K562 (cell line): Measurements from ENCODE around the gene RPS6KL1. TPM values are rescaled to one million over a fixed set of nuclear protein-coding genes. Genes with fewer than 3 reads are reported as not detected.

Experiments
- ATAC-seq: fragments of 200-7000 bp; cut with Tn5 transposase; 3 replicates; pipeline ENCODE4 v1.9.1; 2020; ENCODE audit warnings: moderate library complexity
- BruUV-seq: library from RNA; stranded (reverse); fragments of 400-500 nt; replicated peaks from 2 replicates; lab custom pipeline; 2021; lab: Mats Ljungman, UMichigan
- CTCF ChIA-PET: fragments of 300-600 bp; formaldehyde crosslinking; extraction: SDS; loops from one replicate; lab custom pipeline; 2021; ENCODE audit warnings: low intra/inter-chr PET ratio; lab: Yijun Ruan, JAX
- POLR2A ChIA-PET: fragments of 300-600, 350-650 bp; sonication (Branson Sonifier 250); formaldehyde crosslinking; extraction: SDS; loops from one replicate; lab custom pipeline; 2021; ENCODE audit warnings: antibody characterized with exemption, inconsistent platforms; lab: Yijun Ruan, JAX
- DNase-seq, 4 experiments: peaks; one replicate each; pipeline versions ENCODE4 v3.0.0 to v3.0.0-alpha.2; 2011 to 2018; ENCODE audit warnings: low spot score in 3 of 4, mixed read lengths in 3 of 4; ENCODE audit errors: extremely low read depth in 1 of 4
- FAIRE-seq: peaks from 2 replicates; lab custom pipeline; 2011; peaks lifted over from hg19 to GRCh38; lab: Jason Lieb, UNC
- H2AFZ ChIP-seq: 2 replicates; pipeline ENCODE4 v1.6.0; 2011; ENCODE audit warnings: low read depth, low read length, control low read depth, inconsistent platforms
- H3K27ac ChIP-seq: fragments of 200-600 bp; 3 replicates; pipeline ENCODE4 v1.8.0; 2011; ENCODE audit warnings: low read depth, mild to moderate bottlenecking, control low read depth, inconsistent platforms, low read length, moderate library complexity, mixed read lengths; ENCODE audit errors: extremely low read depth
- H3K27me3 ChIP-seq, 2 experiments: fragments of 300-600 bp in 1 of 2; 2 replicates in 1 of 2; 3 replicates in 1 of 2; pipeline versions ENCODE4 v1.6.0 to v1.8.0; 2011; ENCODE audit warnings: inconsistent platforms in 2 of 2, low read length in 2 of 2, mild to moderate bottlenecking in 1 of 2, mixed read lengths in 1 of 2, moderate library complexity in 1 of 2; ENCODE audit not compliant: control insufficient read depth in 2 of 2, insufficient read depth in 2 of 2
- H3K36me3 ChIP-seq: fragments of 300-600 bp; 3 replicates; pipeline ENCODE4 v1.8.0; 2011; ENCODE audit warnings: mild to moderate bottlenecking, low read length, inconsistent platforms; ENCODE audit not compliant: control insufficient read depth, insufficient read depth
- H3K4me1 ChIP-seq, 2 experiments: fragments of 200-600 bp in 1 of 2; replicated peaks in 1 of 2; 2 replicates in 1 of 2; 3 replicates in 1 of 2; pipeline versions ENCODE4 v1.5.1 to v1.8.0; 2011; ENCODE audit warnings: inconsistent platforms in 2 of 2, low read length in 2 of 2, mild to moderate bottlenecking in 1 of 2, mixed read lengths in 1 of 2, moderate library complexity in 1 of 2; ENCODE audit not compliant: control insufficient read depth in 2 of 2, insufficient read depth in 2 of 2
- H3K4me2 ChIP-seq: 2 replicates; pipeline ENCODE4 v1.6.1; 2011; ENCODE audit warnings: low read length, control low read depth, inconsistent platforms, mixed read lengths; ENCODE audit not compliant: insufficient read depth
- H3K4me3 ChIP-seq: fragments of 200-600 bp; sonication (generic), shearing (Covaris generic); 2 replicates; pipeline ENCODE4 v1.5.1; 2016; ENCODE audit warnings: control low read depth, inconsistent platforms
- H3K79me2 ChIP-seq: fragments of 200-600 bp; 3 replicates; pipeline ENCODE4 v1.8.0; 2011; ENCODE audit warnings: low read length, inconsistent platforms; ENCODE audit not compliant: control insufficient read depth, insufficient read depth
- H3K9ac ChIP-seq, 2 experiments: 2 replicates each; pipeline versions ENCODE4 v1.6.0 to v1.6.1; 2011; ENCODE audit warnings: low read depth in 2 of 2, low read length in 2 of 2, control low read depth in 1 of 2, inconsistent platforms in 1 of 2, mild to moderate bottlenecking in 1 of 2, mixed read lengths in 1 of 2; ENCODE audit not compliant: insufficient read depth in 1 of 2
- H3K9me1 ChIP-seq: one replicate; pipeline ENCODE4 v1.6.0; 2011; ENCODE audit warnings: inconsistent platforms, mild to moderate bottlenecking, low read length, moderate library complexity; ENCODE audit not compliant: control insufficient read depth, insufficient read depth
- H3K9me3 ChIP-seq: replicated peaks from 2 replicates; pipeline ENCODE4 v1.5.1; 2011; ENCODE audit warnings: low read depth, low read length, inconsistent platforms; ENCODE audit not compliant: control insufficient read depth, insufficient read depth
- H4K20me1 ChIP-seq: replicated peaks from 2 replicates; pipeline ENCODE4 v1.6.1; 2011; ENCODE audit warnings: low read length, inconsistent platforms, mixed read lengths; ENCODE audit not compliant: control insufficient read depth, insufficient read depth
- CEBPB ChIP-seq: fragments of 450-650 bp; IDR thresholded peaks from 2 replicates; pipeline ENCODE4 v1.6.1; 2016; ENCODE audit warnings: missing genetic modification characterization, missing compliant biosample characterization
- CEBPG ChIP-seq, 3 experiments: fragments of 200-800 bp in 1 of 3; sonication (Bioruptor generic) in 1 of 3; sonication (generic) in 1 of 3; formaldehyde crosslinking in 1 of 3; IDR thresholded peaks in 2 of 3; conservative IDR thresholded peaks in 1 of 3; 2 replicates each; pipeline versions ENCODE4 v1.6.1 to v1.8.0; 2016 to 2022; ENCODE audit warnings: missing compliant biosample characterization in 2 of 3, missing genetic modification characterization in 2 of 3, mild to moderate bottlenecking in 1 of 3, missing genetic modification reagents in 1 of 3
- CTBP1 ChIP-seq: fragments of 450-650 bp; IDR thresholded peaks from 2 replicates; pipeline ENCODE4 v1.6.1; 2016; ENCODE audit warnings: borderline replicate concordance
- HDAC3 ChIP-seq: fragments of 450-650 bp; IDR thresholded peaks from 2 replicates; pipeline ENCODE4 v1.6.1; 2018; ENCODE audit warnings: borderline replicate concordance, mild to moderate bottlenecking, moderate library complexity; ENCODE audit not compliant: partially characterized antibody
- HMGN3 ChIP-seq: IDR thresholded peaks from 2 replicates; pipeline ENCODE4 v1.6.1; 2011; ENCODE audit warnings: borderline replicate concordance, low read depth, mild to moderate bottlenecking, mixed read lengths, low read length; ENCODE audit not compliant: insufficient read length; ENCODE audit errors: extremely low read depth
- LEF1 ChIP-seq: fragments of 450-650 bp; IDR thresholded peaks from 2 replicates; pipeline ENCODE4 v1.6.1; 2016; ENCODE audit warnings: mild to moderate bottlenecking
- PTRF ChIP-seq: fragments of 450-650 bp; IDR thresholded peaks from 2 replicates; pipeline ENCODE4 v1.6.1; 2016; ENCODE audit warnings: mild to moderate bottlenecking, missing genetic modification characterization, missing compliant biosample characterization
- RUNX1 ChIP-seq: sonication (generic); IDR thresholded peaks from 2 replicates; pipeline ENCODE4 v1.6.1; 2016; ENCODE audit warnings: antibody characterized with exemption, low read depth
- USF1 ChIP-seq: sonication (generic); formaldehyde crosslinking; IDR thresholded peaks from 2 replicates; pipeline ENCODE4 v1.9.0; 2022; ENCODE audit warnings: mild to moderate bottlenecking, missing genetic modification reagents
- ZC3H8 ChIP-seq: fragments of 450-650 bp; IDR thresholded peaks from 2 replicates; pipeline ENCODE4 v1.6.1; 2017
- ZNF146 ChIP-seq: IDR thresholded peaks from one replicate; pipeline ENCODE4 v1.6.1; 2018; ENCODE audit warnings: missing compliant biosample characterization; ENCODE audit not compliant: unreplicated experiment
- ZNF384 ChIP-seq: IDR thresholded peaks from 2 replicates; pipeline ENCODE4 v1.6.1; 2012; ENCODE audit warnings: low read depth, low read length, improper control_type of control experiment
- ZNF444 ChIP-seq: fragments of 250-450 bp; sonication (Bioruptor Pico); IDR thresholded peaks from 2 replicates; pipeline ENCODE4 v1.4.0; 2020; ENCODE audit warnings: mild to moderate bottlenecking, moderate library complexity
- WGBS: fragments of 100-300 bp; shearing (Covaris generic); methylation state at CpG from one replicate; pipeline ENCODE4 v1.1.6; 2016; ENCODE audit warnings: low coverage, mixed read lengths; ENCODE audit not compliant: insufficient coverage; ENCODE audit errors: missing lambda C conversion rate; 5-methylcytosine and 5-hydroxymethylcytosine counted together
- in situ Hi-C: fragments of 300-500 bp; cut with MboI; formaldehyde crosslinking; loops from 4 replicates; pipeline ENCODE4 v1.15.0; 2018; ENCODE audit warnings: inconsistent platforms, mixed read lengths
- intact Hi-C: fragments of 100-400 bp; cut with micrococcal nuclease; formaldehyde crosslinking; loops from 2 replicates; pipeline ENCODE4 v1.14.2; 2022
- polyA plus RNA-seq, 8 experiments: library from polyadenylated mRNA; depleted of rRNA in 4 of 8; stranded (reverse) in 5 of 8; unstranded in 3 of 8; fragments of >200 nt; fragmentation: Nextera tagmentation in 2 of 8; fragmentation: Illumina TruSeq in 1 of 8; extraction: Ambion mirVana in 2 of 8; extraction: Trizol in 1 of 8; gene quantifications; 2 replicates each; pipeline versions ENCODE4 v1.2.1 to v1.2.3, GENCODE V29; 2011 to 2014; ENCODE audit warnings: inconsistent platforms in 1 of 8, missing spikeins in 1 of 8
- total RNA-seq, 7 experiments: library from RNA; depleted of rRNA in 6 of 7; stranded (reverse); fragments of >200 nt in 6 of 7; fragmentation: Illumina TruSeq in 2 of 7; extraction: Trizol in 2 of 7; gene quantifications; 2 replicates each; pipeline versions ENCODE4 v1.2.1 to v1.2.3, GENCODE V29; 2011 to 2021; ENCODE audit warnings: low replicate concordance in 1 of 7
- TF ChIP-seq, protein P1 (sequence below): fragments of 450-650 bp; IDR thresholded peaks from 2 replicates; pipeline ENCODE4 v1.6.1; 2018; ENCODE audit warnings: mild to moderate bottlenecking, low read depth; ENCODE audit not compliant: partially characterized antibody
- TF ChIP-seq, protein P2 (sequence below): sonication (generic); formaldehyde crosslinking; IDR thresholded peaks from 2 replicates; pipeline ENCODE4 v1.8.1; 2023; ENCODE audit warnings: mild to moderate bottlenecking, missing genetic modification reagents, moderate library complexity

Gene RPS6KL1
- total and polyA plus RNA-seq, 9 of the 15 experiments (the other 6 are each of a cell fraction or from before 2014, with no cell fraction given): 0.91 to 15.5 (median 8.1) TPM

DNA sequence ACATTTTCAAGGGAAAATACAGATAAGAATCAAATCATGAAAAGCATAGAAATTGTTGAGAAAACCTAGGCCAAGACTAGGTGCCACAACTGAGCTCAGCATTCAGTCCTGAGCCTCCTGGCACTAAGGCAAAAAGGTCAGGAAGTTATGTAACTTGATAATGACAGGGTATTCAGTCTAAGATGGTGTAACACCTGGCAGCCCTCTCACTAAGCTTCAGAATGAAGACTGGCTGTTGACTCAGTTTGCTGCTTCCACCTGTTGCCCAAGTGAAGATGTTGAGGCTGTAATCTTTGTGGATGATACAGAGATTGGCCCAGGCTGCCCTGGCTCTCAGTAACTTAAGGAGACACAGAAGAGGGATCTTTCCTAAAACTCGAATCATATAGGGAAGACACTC lies 66.7 kb downstream of the RPS6KL1 start:
- no peaks in the 10 kb centered on the region for H3K36me3 ChIP-seq
- no peaks in the 10 kb centered on the region for H3K79me2 ChIP-seq
- in situ Hi-C loops (no loop called here), intact Hi-C loops (no loop called here)
- TF ChIP-seq RUNX1 (no peak), CEBPB (tag) (no peak), CTBP1 (no peak), HMGN3 (no peak), ZNF146 (CRISPR knock-in tag) (no peak), CEBPG (CRISPR knock-in tag; IDR thresholded peaks at IDR 0.05) (no peak), CEBPG (tag; conservative IDR thresholded peaks at IDR 0.05 in 1 of 2, IDR thresholded peaks at IDR 0.05 in 1 of 2) (no peak), ZC3H8 (no peak), USF1 (CRISPR knock-in tag) (no peak), HDAC3 (no peak), ZNF444 (no peak), ZNF384 (no peak), LEF1 (no peak), PTRF (tag) (no peak)
- TF ChIP-seq, protein P1, sequence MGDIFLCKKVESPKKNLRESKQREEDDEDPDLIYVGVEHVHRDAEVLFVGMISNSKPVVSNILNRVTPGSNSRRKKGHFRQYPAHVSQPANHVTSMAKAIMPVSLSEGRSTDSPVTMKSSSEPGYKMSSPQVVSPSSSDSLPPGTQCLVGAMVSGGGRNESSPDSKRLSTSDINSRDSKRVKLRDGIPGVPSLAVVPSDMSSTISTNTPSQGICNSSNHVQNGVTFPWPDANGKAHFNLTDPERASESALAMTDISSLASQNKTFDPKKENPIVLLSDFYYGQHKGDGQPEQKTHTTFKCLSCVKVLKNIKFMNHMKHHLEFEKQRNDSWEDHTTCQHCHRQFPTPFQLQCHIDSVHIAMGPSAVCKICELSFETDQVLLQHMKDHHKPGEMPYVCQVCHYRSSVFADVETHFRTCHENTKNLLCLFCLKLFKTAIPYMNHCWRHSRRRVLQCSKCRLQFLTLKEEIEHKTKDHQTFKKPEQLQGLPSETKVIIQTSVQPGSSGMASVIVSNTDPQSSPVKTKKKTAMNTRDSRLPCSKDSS: no peak
- TF ChIP-seq, protein P2, sequence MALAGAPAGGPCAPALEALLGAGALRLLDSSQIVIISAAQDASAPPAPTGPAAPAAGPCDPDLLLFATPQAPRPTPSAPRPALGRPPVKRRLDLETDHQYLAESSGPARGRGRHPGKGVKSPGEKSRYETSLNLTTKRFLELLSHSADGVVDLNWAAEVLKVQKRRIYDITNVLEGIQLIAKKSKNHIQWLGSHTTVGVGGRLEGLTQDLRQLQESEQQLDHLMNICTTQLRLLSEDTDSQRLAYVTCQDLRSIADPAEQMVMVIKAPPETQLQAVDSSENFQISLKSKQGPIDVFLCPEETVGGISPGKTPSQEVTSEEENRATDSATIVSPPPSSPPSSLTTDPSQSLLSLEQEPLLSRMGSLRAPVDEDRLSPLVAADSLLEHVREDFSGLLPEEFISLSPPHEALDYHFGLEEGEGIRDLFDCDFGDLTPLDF (CRISPR knock-in tag): no peak
- H3K27me3 ChIP-seq: no peaks in the 10 kb centered on the region
- ChIA-PET CTCF (no interaction called here), POLR2A (interaction anchor here (1.0 to 2.9 kb wide), 3 partner anchors 10 to 20 kb away, joined by 3 to 11 read pairs (median 4); partner anchors contain the start of gene PROX2)
- 9% methylated on average over 1 of the region's 1 CpG for WGBS
- H3K4me2 ChIP-seq: no peak overlapping the region
- no peak for DNase-seq
- no peak overlapping the region for H3K27ac ChIP-seq
- H3K9ac ChIP-seq: no peak overlapping the region
- ATAC-seq: no peak
- H3K9me1 ChIP-seq: no peaks in the 10 kb centered on the region
- BruUV-seq: no TSS peak
- H3K9me3 ChIP-seq: no peaks in the 10 kb centered on the region
- no peak overlapping the region for H3K4me3 ChIP-seq
- no peak for FAIRE-seq
- H2AFZ ChIP-seq: no peak overlapping the region
- peaks cover 6 to 13% of the 10 kb centered on the region in 2 experiments; a peak in 4 of 5 replicates for H3K4me1 ChIP-seq
- H4K20me1 ChIP-seq: no peaks in the 10 kb centered on the region; the same call in 1 of the 2 replicates
